ENCODE data around the gene EML4.

The EML4 gene

GRCh38 chr2:42137125-42137841 is 31.9 kb upstream of the EML4 start:
- DNase-seq, result no peak

DNA sequence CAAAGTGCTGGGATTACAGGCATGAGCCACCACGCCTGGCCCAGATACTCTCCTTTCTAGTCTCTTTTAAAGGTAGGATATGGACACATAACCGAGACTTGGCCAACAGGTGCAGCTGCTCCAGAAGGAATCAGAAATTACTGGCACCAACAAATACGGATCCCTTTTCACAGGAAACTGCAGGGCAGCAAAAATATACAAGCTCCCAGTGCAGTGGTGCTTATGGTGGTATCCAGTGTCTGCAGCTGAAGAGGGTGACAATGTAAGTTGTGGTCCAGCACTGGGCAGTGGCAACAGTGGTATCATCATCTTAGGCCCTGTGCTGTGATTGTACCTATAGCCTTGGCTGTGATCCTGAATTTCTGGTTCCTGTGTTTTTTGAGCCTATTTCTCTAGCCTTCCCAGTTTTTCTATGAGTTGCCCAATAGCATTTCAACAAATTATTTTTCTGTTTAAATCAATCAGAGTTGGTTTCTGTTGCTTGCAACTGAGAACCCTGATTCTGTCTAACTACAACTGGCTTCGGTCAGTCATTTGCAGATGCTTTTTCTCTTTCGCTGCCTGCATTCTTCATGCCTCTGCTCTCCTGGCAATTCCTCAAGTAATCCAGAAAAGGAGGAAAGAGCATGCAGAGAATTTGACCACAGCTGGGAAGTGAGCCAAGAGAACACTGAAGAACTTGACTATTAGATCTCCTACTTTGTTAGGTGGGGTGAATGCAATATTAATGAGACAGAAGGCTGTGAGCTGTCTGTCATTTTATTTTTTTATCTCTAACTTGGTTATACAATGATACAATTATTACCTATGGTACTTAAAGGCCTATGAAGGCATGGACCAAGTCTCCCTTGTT is 30.8 kb upstream of the EML4 start:
- DNase-seq, result no peak

DNA sequence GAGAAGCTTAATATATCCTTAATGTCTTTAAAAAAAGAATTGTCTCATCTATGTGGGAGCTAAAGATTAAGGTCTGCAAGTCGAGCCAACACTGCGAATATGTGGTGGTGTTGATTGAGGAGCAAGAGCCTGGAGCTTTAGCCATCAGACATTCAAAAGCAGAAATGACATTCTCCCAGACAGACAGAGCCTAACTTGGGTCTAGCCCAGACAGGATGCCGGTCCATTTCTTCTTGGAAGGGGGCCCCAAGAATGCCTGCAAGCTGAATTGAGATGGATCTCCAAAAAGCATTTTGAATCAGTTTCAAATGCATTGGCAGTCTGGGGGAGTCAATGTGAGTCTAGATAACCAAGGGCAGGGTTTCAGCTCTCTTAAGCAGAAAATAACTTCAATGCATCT is 30.1 kb upstream of the EML4 start:
- no peak for DNase-seq

DNA sequence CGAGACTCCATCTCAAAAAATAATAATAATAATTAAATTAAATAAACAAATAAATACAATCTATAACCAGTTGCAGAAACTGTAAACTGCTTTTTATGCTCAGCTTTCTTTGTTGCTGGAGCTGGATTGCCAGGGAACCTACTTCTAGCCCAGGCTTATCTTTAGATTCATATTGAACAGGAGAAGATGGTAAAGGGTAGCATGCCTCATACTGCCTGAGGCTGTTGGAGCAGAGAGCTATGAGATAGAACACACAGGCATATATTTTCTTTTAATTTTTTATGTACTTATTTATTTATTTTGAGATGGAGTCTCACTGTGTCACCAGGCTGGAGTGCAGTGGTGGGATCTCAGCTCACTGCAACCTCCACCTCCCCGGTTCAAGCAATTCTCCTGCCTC is 28.7 kb upstream of the EML4 start:
- no peak for DNase-seq

- peak in 1 of 2 experiments; percentile 36 for DNase-seq
These were observed 27.2 kb upstream of the EML4 start for GRCh38 chr2:42141687-42142546.

DNA sequence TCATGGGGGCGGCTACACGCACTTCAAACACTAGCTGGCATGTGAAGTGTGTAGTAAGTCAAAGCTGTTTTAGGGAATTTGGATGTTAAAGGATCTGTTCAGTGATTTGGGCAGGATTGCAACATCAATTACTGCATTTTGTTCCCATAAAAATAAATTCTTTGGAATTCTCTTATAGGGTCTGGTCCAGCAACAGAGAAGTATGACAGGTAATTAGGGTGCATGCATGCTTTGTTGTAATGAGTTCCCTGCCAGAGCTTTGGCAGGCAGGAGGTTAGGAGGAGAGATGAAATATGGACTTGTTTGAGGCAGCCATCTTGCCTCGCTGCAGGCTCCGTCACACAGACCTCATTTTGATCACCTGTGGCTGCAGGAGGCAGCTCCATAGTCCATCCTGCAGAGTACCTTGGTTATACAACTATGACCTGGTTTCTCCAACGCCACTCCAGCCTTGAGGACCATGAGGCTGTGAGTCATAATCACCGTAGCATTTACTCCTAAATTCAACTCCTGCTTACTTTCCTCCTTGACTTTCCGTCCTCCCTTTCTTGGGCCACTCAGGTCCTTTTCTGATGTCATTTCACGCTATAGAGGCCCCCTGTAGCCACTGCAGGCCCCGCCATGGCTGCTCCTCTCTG is 26.5 kb upstream of the EML4 start:
- DNase-seq, result no peak

- DNase-seq, result no peak
These were observed 21.4 kb upstream of the EML4 start for GRCh38 chr2:42147641-42148274.

DNA sequence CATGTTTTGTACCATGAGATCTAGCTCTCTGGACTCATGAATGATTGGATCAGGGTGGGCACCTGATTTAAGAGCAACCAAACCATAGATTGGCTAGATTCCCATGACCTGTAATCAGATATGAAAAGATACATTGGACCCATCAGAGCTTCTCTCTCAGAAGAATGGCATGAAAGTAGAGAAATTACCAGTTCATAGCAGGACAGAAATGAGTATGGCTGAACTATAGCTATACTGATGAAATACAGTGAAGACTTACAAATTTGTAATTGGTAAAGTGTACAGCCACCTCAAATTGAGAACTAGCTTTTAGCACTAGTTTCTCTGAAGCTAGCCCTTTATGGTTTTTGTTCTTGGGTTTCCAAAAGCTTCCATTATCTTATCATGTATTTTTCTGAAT is 19.0 kb upstream of the EML4 start:
- no peak for DNase-seq

GRCh38 chr2:42153944-42154581 is 15.1 kb upstream of the EML4 start:
- no peak for DNase-seq

DNA sequence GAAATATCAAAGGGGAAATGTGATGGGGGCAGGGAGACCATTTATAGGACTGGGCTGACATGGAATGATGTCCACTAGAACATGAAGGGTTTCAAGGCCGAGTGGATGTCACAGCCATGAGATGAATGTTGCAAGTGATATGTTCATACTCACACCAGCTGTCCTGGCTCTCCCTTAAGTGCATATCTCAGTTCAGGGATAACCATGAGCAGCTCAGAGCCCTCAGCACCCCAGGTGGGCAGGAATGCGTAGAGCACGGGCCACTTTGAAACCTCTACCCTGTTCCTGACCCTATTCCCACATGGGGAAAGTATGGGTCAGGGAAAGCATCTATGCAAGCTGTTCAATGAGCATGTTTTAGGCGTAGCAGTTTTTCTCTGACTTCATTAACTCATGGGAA is 12.4 kb upstream of the EML4 start:
- no peak for DNase-seq

- no peak for DNase-seq
These were observed 7.7 kb upstream of the EML4 start for GRCh38 chr2:42161444-42161843.

- DNase-seq, result no peak
These were observed 5.6 kb upstream of the EML4 start for GRCh38 chr2:42163444-42164045.

- no peak for DNase-seq
These were observed 5.1 kb upstream of the EML4 start for GRCh38 chr2:42164046-42164445.

DNA sequence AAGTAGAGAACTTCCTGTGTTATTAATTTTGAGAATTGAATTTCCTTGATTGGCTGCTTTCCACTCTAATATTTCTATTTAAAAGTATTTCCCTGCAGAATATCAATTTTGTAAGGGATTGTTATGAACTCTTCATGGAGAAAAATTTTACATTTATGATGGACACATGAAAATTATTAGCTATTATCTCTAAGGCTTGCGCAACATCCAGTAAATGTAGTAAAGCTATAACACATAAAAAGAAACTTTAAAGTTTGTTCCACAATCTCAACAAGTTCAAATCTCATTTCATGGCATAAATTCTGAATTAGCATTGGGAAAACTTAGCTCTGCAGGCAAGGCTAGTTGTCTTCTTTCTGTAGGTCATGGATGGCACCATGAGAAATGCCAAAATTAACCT is 4.2 kb upstream of the EML4 start:
- DNase-seq, result no peak

DNA sequence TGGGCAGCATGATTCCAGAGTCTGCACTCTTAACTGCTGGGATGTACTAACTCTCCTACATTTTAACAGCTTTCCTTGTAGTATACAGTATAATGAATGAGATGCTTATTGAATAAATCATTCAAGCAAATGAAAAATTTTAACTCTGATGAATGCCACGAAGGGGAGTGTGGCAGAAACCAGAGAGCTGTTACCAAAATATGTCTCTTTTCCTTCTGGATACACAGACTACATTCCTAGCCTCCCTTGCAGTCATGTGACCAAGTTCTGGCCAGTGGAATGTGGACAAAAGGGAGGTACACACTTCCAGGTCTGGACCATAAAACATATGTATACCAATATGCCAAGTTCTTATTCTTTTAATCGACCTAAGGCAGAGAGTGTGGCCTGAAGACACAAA is 1.7 kb upstream of the EML4 start:
- no peak for DNase-seq

DNA sequence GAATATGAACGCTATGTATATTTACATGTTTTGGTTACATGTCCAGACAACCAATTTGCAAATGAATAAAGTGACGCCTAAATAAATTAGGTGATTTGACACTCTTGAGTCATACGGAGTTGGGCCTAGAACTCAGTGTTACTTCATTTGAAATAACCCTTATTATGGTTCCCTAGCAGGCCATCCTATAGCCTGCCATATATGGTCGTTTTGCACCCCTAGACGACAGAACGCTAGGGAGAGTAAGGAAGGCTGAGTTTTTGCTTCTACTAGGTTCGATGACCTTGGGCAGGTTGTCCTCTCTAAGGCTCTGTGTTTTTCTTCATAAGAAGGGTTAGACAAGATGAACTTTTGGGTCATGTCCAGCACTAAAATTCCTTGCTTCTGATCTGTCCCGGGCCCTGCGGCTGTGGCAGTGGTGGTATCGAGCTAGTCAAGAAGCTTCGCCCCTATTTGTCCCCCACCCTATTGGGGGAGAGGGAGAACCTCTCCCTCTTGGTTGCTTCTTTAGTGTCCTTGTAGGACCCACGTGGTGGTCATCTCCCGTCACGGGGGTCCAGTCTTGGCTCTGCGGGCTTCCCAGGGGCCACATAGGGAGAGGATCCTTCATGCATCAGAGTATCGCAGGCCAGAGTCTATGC is 574 bp upstream of the EML4 start:
- DNase-seq, result no peak

- no peak for DNase-seq
These were observed 845 bp downstream of the EML4 start for GRCh38 chr2:42169874-42170521.

GRCh38 chr2:42170619-42171395 is 1.7 kb downstream of the EML4 start:
- no peak for DNase-seq

DNA sequence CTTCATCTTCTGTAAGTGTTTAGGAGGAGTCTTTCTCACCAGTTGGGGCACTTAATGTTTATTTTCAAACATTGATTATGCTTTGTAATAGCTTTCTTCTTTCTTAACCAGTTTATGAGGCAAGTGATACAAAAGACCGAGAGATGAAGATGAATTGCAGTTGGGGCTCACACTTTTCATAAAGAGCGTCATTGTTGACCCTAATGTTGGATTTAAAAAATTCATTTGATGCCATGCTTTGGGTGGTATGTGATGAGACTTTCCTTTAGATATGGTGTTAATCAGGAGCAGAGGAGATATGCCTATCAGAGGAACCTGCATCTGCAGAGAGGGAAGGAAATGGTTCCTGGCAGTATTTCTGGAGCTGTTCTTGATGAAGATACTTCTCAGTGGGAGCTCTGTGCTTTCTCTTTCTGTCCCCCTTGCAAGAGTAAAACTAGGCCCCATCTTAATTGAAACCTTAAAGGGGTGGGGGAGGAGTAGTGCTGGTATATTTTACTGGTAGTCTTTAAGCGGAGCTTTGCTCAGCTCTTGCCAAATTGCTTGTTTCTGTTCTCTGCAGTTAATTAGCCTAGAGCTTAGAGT is 2.3 kb downstream of the EML4 start:
- DNase-seq, result peak in 1 of 2 experiments; percentile 34
